HS-27A (cell line): Measurements from ENCODE around the gene GLTPD2.

ENCODE experiments used
- DNase-seq: peaks from one replicate; pipeline ENCODE4 v3.0.0-alpha.2; 2012; ENCODE audit warnings: low read depth, missing footprints

GLTPD2 gene

GRCh38 chr17:4771519-4772234 is 17.1 kb upstream of the GLTPD2 start, which contains the start of gene TM4SF5:
Gene TM4SF5, plus strand, starts transcription at chr17:4771886. Its CDS starts 37 bp downstream, at chr17:4771923.
- no peak for DNase-seq

- no peak for DNase-seq
These were observed 16.5 kb upstream of the GLTPD2 start for GRCh38 chr17:4772235-4772613.

- no peak for DNase-seq
These were observed 10.6 kb upstream of the GLTPD2 start for GRCh38 chr17:4777969-4778760.

GRCh38 chr17:4780325-4780955 is 8.3 kb upstream of the GLTPD2 start:
- no peak for DNase-seq

- DNase-seq, result no peak
These were observed 6.1 kb upstream of the GLTPD2 start for GRCh38 chr17:4782652-4783051.

GRCh38 chr17:4785311-4786105 is 3.3 kb upstream of the GLTPD2 start:
- no peak for DNase-seq

- no peak for DNase-seq
These were observed 2.7 kb upstream of the GLTPD2 start, which contains the start of gene VMO1 for GRCh38 chr17:4786106-4786511. Gene VMO1, minus strand, starts transcription at chr17:4786364. Its CDS starts 12 bp downstream, at chr17:4786352.

GRCh38 chr17:4786516-4786915 is 2.2 kb upstream of the GLTPD2 start:
- no peak for DNase-seq

- no peak for DNase-seq
These were observed 481 bp upstream of the GLTPD2 start for GRCh38 chr17:4788159-4788806.

GRCh38 chr17:4789701-4789950 is 862 bp downstream of the GLTPD2 start:
- DNase-seq, result no peak

- DNase-seq, result peak; percentile 46
These were observed 1.4 kb downstream of the GLTPD2 start for GRCh38 chr17:4789951-4790704.

GRCh38 chr17:4790705-4791088 is 1.9 kb downstream of the GLTPD2 start:
- DNase-seq, result no peak

GRCh38 chr17:4795168-4795567 is 6.4 kb downstream of the GLTPD2 start:
- no peak for DNase-seq

- DNase-seq, result no peak
These were observed 7.8 kb downstream of the GLTPD2 start for GRCh38 chr17:4796552-4796920.

- no peak for DNase-seq
These were observed 11.9 kb downstream of the GLTPD2 start for GRCh38 chr17:4800462-4801196.

GRCh38 chr17:4802228-4802627 is 13.5 kb downstream of the GLTPD2 start, which contains the start of gene C17orf114:
Gene C17orf114, minus strand, starts transcription at chr17:4802328.
- DNase-seq, result no peak

- no peak for DNase-seq
These were observed 17.7 kb downstream of the GLTPD2 start for GRCh38 chr17:4806456-4806776.

- DNase-seq, result no peak
These were observed 18.2 kb downstream of the GLTPD2 start, which contains the start of gene PLD2 for GRCh38 chr17:4806777-4807604. Gene PLD2, plus strand, starts transcription at chr17:4807152. Its CDS starts 621 bp downstream, at chr17:4807773.

GRCh38 chr17:4807605-4808377 is 19.0 kb downstream of the GLTPD2 start:
- DNase-seq, result no peak
